Measurements from ENCODE around the gene ENTPD8.

DNA sequence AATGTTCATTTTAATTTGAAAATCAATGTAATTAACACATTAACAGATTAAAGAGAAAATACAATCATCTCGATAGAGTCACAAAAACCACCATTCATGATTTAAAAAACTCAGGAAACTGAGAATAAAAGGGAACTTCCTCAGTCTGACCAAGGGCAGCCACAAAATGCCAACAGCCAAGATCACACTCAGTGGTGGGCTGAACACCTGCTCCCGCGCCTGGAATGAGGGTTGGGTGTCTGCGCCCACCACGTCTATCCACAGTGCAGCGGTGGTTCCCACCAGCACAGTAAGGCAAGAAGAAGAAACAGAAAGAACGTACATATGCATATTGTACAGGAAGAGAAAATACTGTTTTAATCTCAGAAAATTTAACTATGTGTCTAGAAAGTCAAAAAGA is 29.6 kb upstream of the ENTPD8 start:
- TF ChIP-seq, protein P1, sequence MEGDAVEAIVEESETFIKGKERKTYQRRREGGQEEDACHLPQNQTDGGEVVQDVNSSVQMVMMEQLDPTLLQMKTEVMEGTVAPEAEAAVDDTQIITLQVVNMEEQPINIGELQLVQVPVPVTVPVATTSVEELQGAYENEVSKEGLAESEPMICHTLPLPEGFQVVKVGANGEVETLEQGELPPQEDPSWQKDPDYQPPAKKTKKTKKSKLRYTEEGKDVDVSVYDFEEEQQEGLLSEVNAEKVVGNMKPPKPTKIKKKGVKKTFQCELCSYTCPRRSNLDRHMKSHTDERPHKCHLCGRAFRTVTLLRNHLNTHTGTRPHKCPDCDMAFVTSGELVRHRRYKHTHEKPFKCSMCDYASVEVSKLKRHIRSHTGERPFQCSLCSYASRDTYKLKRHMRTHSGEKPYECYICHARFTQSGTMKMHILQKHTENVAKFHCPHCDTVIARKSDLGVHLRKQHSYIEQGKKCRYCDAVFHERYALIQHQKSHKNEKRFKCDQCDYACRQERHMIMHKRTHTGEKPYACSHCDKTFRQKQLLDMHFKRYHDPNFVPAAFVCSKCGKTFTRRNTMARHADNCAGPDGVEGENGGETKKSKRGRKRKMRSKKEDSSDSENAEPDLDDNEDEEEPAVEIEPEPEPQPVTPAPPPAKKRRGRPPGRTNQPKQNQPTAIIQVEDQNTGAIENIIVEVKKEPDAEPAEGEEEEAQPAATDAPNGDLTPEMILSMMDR (conservative IDR thresholded peaks at IDR 0.05; ENCODE audit: low read length) = no peak
- no peak for TF ChIP-seq EZH2phosphoT487 (IDR thresholded peaks at IDR 0.05; ENCODE audit: borderline replicate concordance, low read depth, low read length)
